WTC11 (cell line): ENCODE results near the gene ZCCHC4.

ENCODE experiments used
- CTCF ChIP-seq: fragments of 200-600 bp; IDR thresholded peaks from 2 replicates; pipeline ENCODE4 v1.8.0; 2022; ENCODE audit warnings: antibody characterized with exemption
- ETV6 ChIP-seq: sonication (generic); formaldehyde crosslinking; IDR thresholded peaks from 2 replicates; pipeline ENCODE4 v1.8.1; 2022; ENCODE audit warnings: mild to moderate bottlenecking, missing genetic modification reagents
- FOXP4 ChIP-seq: sonication (generic); formaldehyde crosslinking; IDR thresholded peaks from 2 replicates; pipeline ENCODE4 v1.8.0; 2022; ENCODE audit warnings: mild to moderate bottlenecking, missing genetic modification reagents
- JUN ChIP-seq: sonication (generic); formaldehyde crosslinking; IDR thresholded peaks from 2 replicates; pipeline ENCODE4 v1.8.0; 2023; ENCODE audit warnings: mild to moderate bottlenecking, missing genetic modification reagents
- MAX ChIP-seq: sonication (generic); formaldehyde crosslinking; IDR thresholded peaks from 2 replicates; pipeline ENCODE4 v1.8.0; 2022; ENCODE audit warnings: mild to moderate bottlenecking, missing genetic modification reagents
- MXD4 ChIP-seq: fragments of 250-450 bp; sonication (Bioruptor Pico); IDR thresholded peaks from 2 replicates; pipeline ENCODE4 v1.8.0; 2021; ENCODE audit warnings: mild to moderate bottlenecking, moderate library complexity, borderline replicate concordance
- OVOL2 ChIP-seq: fragments of 250-450 bp; sonication (Bioruptor Pico); IDR thresholded peaks from 2 replicates; pipeline ENCODE4 v1.9.0; 2021; ENCODE audit warnings: mild to moderate bottlenecking, borderline replicate concordance
- TEAD4 ChIP-seq: sonication (generic); formaldehyde crosslinking; IDR thresholded peaks from 2 replicates; pipeline ENCODE4 v1.8.0; 2022; ENCODE audit warnings: mild to moderate bottlenecking, missing genetic modification reagents
- ZNF138 ChIP-seq: sonication (generic); formaldehyde crosslinking; conservative IDR thresholded peaks from 2 replicates; pipeline ENCODE4 v1.8.1; 2022; ENCODE audit warnings: mild to moderate bottlenecking, moderate library complexity, missing genetic modification reagents

- TF ChIP-seq JUN (no peak), CTCF (no peak), MXD4 (CRISPR knock-in tag) (no peak), OVOL2 (CRISPR knock-in tag) (no peak), ZNF138 (CRISPR knock-in tag) (no peak), MAX (no peak), TEAD4 (CRISPR knock-in tag) (no peak), FOXP4 (CRISPR knock-in tag) (no peak), ETV6 (CRISPR knock-in tag) (no peak)
These were observed 39.3 kb downstream of the ZCCHC4 start for GRCh38 chr4:25351777-25352416.
